Parathyroid adenoma (tissue), 2 donors: ENCODE measurements around the gene TMPRSS13.

Source experiments
- H2AFZ ChIP-seq: fragments of 300-600 bp; sonication (generic); one replicate; pipeline ENCODE4 v1.7.0; 2017; ENCODE audit warnings: antibody characterized with exemption, mild to moderate bottlenecking
- H3K27ac ChIP-seq: fragments of 300-600 bp; sonication (generic); one replicate; pipeline ENCODE4 v1.7.0; 2017
- H3K27me3 ChIP-seq: fragments of 300-600 bp; sonication (generic); one replicate; pipeline ENCODE4 v1.7.0; 2017; ENCODE audit warnings: low read length; ENCODE audit not compliant: control insufficient read depth, insufficient read depth
- H3K36me3 ChIP-seq: fragments of 300-600 bp; sonication (generic); one replicate; pipeline ENCODE4 v1.7.0; 2017; ENCODE audit warnings: low read length; ENCODE audit not compliant: control insufficient read depth, insufficient read depth
- H3K4me1 ChIP-seq: fragments of 300-600 bp; sonication (generic); one replicate; pipeline ENCODE4 v1.7.0; 2017; ENCODE audit warnings: control low read depth
- H3K4me2 ChIP-seq: fragments of 300-600 bp; sonication (generic); one replicate; pipeline ENCODE4 v1.7.0; 2017; ENCODE audit warnings: low read length
- H3K4me3 ChIP-seq: fragments of 300-600 bp; sonication (generic); one replicate; pipeline ENCODE4 v1.7.0; 2017; ENCODE audit warnings: low read depth, low read length
- H3K79me2 ChIP-seq: fragments of 300-600 bp; sonication (generic); one replicate; pipeline ENCODE4 v1.7.0; 2017; ENCODE audit warnings: control low read depth
- H3K9ac ChIP-seq: fragments of 300-600 bp; sonication (generic); one replicate; pipeline ENCODE4 v1.7.0; 2017; ENCODE audit warnings: mild to moderate bottlenecking
- H3K9me3 ChIP-seq: fragments of 300-600 bp; sonication (generic); one replicate; pipeline ENCODE4 v1.7.0; 2017; ENCODE audit warnings: low read length; ENCODE audit not compliant: control insufficient read depth
- CTCF ChIP-seq: fragments of 300-600 bp; sonication (generic); IDR thresholded peaks from one replicate; pipeline ENCODE4 v1.7.0; 2017; ENCODE audit warnings: antibody characterized with exemption, mild to moderate bottlenecking
- donor health status: primary hyperparathyroidism.

TMPRSS13 gene

GRCh38 chr11:117909611-117910382 is 19.4 kb downstream of the TMPRSS13 start:
- H3K4me2 ChIP-seq, result no peak overlapping the region
- H3K27me3 ChIP-seq, result no peaks in the 10 kb centered on the region
- H3K79me2 ChIP-seq, result no peaks in the 10 kb centered on the region
- TF ChIP-seq CTCF, result no peak
- no peaks in the 10 kb centered on the region for H3K4me1 ChIP-seq
- H3K4me3 ChIP-seq, result no peak overlapping the region
- no peaks in the 10 kb centered on the region for H3K9me3 ChIP-seq
- no peak overlapping the region for H3K27ac ChIP-seq
- no peaks in the 10 kb centered on the region for H3K36me3 ChIP-seq
- no peak overlapping the region for H2AFZ ChIP-seq
- H3K9ac ChIP-seq, result no peak overlapping the region

DNA sequence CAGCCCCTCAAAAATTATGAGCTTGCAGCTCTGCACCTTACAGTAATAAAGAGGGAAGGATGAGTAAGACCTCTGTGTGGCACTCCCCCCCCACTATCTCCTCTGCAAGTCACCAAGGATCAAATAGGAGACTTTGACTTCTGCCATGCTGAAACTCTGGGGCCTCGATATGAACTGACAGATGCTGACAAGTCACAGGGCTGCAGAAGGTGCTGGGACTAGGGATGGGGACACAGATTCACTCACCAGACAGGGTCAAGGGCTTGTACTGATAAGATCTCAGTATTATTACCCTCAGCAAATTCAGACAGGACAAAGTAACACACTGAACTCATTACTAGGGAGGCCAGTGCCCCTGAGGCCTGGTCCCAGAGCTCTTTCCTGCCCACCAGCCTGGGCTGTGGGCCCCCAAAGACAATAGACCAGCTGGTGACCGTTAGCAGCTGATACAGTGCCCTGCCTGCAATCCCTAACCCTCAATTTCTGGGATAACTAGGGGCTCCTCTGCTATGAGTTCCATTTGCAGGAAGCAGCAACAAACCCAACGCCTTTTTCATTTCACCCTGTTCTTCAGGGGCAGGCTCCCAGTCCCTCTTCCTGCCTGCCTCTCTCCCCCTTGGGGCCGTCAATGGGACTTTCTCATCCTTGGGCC is 20.1 kb downstream of the TMPRSS13 start:
- no peak overlapping the region for H3K9ac ChIP-seq
- no peak overlapping the region for H3K4me3 ChIP-seq
- H3K27ac ChIP-seq, result no peak overlapping the region
- H3K9me3 ChIP-seq, result no peaks in the 10 kb centered on the region
- H2AFZ ChIP-seq, result no peak overlapping the region
- no peak overlapping the region for H3K4me2 ChIP-seq
- H3K27me3 ChIP-seq, result no peaks in the 10 kb centered on the region
- no peaks in the 10 kb centered on the region for H3K79me2 ChIP-seq
- H3K4me1 ChIP-seq, result no peaks in the 10 kb centered on the region
- TF ChIP-seq CTCF, result no peak
- H3K36me3 ChIP-seq, result no peaks in the 10 kb centered on the region

GRCh38 chr11:117908109-117908895 is 20.9 kb downstream of the TMPRSS13 start:
- no peak overlapping the region for H3K4me2 ChIP-seq
- no peak overlapping the region for H2AFZ ChIP-seq
- no peaks in the 10 kb centered on the region for H3K4me1 ChIP-seq
- no peak overlapping the region for H3K9ac ChIP-seq
- H3K27ac ChIP-seq, result no peak overlapping the region
- no peaks in the 10 kb centered on the region for H3K9me3 ChIP-seq
- H3K4me3 ChIP-seq, result no peak overlapping the region
- H3K27me3 ChIP-seq, result no peaks in the 10 kb centered on the region
- H3K36me3 ChIP-seq, result no peaks in the 10 kb centered on the region
- no peaks in the 10 kb centered on the region for H3K79me2 ChIP-seq
- TF ChIP-seq CTCF, result no peak

DNA sequence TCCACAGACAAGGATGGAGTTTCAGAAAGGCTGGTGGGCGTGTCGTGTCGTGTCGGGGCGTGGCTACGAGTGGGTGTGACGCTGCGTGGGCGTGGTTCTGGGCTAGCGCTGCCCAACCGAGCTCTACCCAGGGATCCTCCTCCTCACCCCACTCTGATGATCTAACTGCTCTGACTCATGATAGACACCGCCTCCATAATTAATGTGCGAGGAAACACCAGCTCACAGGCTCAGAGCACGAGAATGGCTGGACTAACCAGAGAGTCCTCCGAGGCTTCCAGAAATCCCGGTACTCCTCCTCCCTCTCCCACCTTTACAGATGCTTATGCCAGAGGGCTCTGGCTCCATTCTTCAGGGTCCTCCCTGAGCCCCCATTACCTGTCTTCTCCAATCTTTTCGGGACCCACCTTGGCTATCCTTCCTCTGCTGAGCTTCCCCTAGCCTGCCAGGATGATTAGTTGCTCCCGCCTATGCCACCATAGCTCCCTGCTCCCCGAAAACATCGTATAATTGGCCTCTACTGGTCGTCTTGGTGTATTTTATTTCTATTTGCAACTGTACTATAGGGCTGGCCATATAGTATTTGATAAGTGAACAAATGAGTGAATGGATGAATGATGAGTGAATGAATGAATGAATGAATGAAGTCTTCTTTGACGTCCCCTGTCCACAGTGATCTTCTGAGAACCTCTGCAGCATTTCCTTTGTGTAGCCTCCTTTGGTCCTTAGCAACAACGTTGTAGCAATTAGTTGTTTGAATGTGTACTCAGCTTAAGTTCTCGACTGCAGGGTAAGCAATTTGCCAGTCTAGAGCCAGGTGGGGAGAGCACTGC is 21.7 kb downstream of the TMPRSS13 start:
- H3K36me3 ChIP-seq, result no peaks in the 10 kb centered on the region
- H3K4me1 ChIP-seq, result no peaks in the 10 kb centered on the region
- no peaks in the 10 kb centered on the region for H3K27me3 ChIP-seq
- no peak overlapping the region for H3K4me3 ChIP-seq
- H3K9me3 ChIP-seq, result no peaks in the 10 kb centered on the region
- H2AFZ ChIP-seq, result no peak overlapping the region
- H3K4me2 ChIP-seq, result no peak overlapping the region
- no peak overlapping the region for H3K27ac ChIP-seq
- TF ChIP-seq CTCF, result no peak
- H3K79me2 ChIP-seq, result no peaks in the 10 kb centered on the region
- H3K9ac ChIP-seq, result no peak overlapping the region
